ENCODE data around the gene HLA-A. TPM values are rescaled to one million over a fixed set of nuclear protein-coding genes. Genes with fewer than 3 reads are reported as not detected.

Gene HLA-A
- total RNA-seq = 100 to 1,000 TPM; 272 to 536 TPM

GRCh38 chr6:29942275-29943052 is at the start of gene HLA-A:
Gene HLA-A (plus strand): TSS chr6:29942532. CDS start chr6:29942554, 22 bp downstream.
- peak within 1 kb of the TSS; percentile 86 to 90 for H3K27ac ChIP-seq
- H3K4me1 ChIP-seq = peaks cover 0 to 4% of the 10 kb centered on the region in 2 donors
- TF ChIP-seq CTCF (IDR thresholded peaks at IDR 0.05) = no peak
- peak; percentile 97 for DNase-seq (ENCODE audit: low spot score)
- H3K36me3 ChIP-seq = peaks cover 5% of the 10 kb centered on the region
- no peaks in the 10 kb centered on the region for H3K27me3 ChIP-seq
- peak within 1 kb of the TSS; percentile 55 to 79 for H3K4me3 ChIP-seq
- no peaks in the 10 kb centered on the region for H3K9me3 ChIP-seq

- no peaks in the 10 kb centered on the region for H3K9me3 ChIP-seq
- DNase-seq (ENCODE audit: low spot score) = no peak
- no peak overlapping the region for H3K4me3 ChIP-seq
- H3K4me1 ChIP-seq = no peaks in the 10 kb centered on the region
- H3K36me3 ChIP-seq = no peaks in the 10 kb centered on the region
- H3K27me3 ChIP-seq = no peaks in the 10 kb centered on the region
- H3K27ac ChIP-seq = no peak overlapping the region
- TF ChIP-seq CTCF (IDR thresholded peaks at IDR 0.05) = no peak
Observed at GRCh38 chr6:29892696-29893095, 49.6 kb upstream of the HLA-A start.

GRCh38 chr6:29899281-29899680 is 43.1 kb upstream of the HLA-A start:
- H3K4me3 ChIP-seq = no peak overlapping the region
- no peak for TF ChIP-seq CTCF (IDR thresholded peaks at IDR 0.05)

DNA sequence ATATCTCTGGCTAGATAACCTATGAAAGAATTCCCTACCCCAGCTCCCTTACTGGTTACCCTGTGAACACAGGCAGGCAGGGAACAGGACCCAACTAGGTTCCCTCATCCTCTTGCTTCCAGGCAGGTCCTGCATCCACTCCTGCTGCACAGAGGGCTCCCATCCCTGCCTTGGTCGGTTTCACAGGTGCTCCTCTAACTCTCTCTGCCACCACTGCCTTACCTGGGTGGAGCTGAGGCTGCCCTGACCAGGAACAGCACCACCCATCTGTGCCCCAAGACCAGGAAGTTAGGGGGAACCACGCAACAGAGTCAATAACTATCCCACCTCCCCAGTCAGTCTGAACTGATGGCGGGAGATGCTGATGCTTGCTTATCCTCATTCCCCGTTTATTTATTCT is 37.0 kb upstream of the HLA-A start:
- Histone ChIP-seq H3K9me3 (no peaks in the 10 kb centered on the region), H3K4me1 (no peaks in the 10 kb centered on the region), H3K36me3 (no peaks in the 10 kb centered on the region), H3K27ac (no peak overlapping the region), H3K4me3 (no peak overlapping the region), H3K27me3 (no peaks in the 10 kb centered on the region)
- TF ChIP-seq CTCF (IDR thresholded peaks at IDR 0.05) = no peak
- no peak for DNase-seq (ENCODE audit: low spot score)

More at GRCh38 chr6:29899281-29899680, 43.1 kb upstream of the HLA-A start:
- no peaks in the 10 kb centered on the region for H3K27me3 ChIP-seq
- no peak for DNase-seq (ENCODE audit: low spot score)
- no peaks in the 10 kb centered on the region for H3K9me3 ChIP-seq
- no peaks in the 10 kb centered on the region for H3K4me1 ChIP-seq
- H3K27ac ChIP-seq = no peak overlapping the region
- no peaks in the 10 kb centered on the region for H3K36me3 ChIP-seq

DNA sequence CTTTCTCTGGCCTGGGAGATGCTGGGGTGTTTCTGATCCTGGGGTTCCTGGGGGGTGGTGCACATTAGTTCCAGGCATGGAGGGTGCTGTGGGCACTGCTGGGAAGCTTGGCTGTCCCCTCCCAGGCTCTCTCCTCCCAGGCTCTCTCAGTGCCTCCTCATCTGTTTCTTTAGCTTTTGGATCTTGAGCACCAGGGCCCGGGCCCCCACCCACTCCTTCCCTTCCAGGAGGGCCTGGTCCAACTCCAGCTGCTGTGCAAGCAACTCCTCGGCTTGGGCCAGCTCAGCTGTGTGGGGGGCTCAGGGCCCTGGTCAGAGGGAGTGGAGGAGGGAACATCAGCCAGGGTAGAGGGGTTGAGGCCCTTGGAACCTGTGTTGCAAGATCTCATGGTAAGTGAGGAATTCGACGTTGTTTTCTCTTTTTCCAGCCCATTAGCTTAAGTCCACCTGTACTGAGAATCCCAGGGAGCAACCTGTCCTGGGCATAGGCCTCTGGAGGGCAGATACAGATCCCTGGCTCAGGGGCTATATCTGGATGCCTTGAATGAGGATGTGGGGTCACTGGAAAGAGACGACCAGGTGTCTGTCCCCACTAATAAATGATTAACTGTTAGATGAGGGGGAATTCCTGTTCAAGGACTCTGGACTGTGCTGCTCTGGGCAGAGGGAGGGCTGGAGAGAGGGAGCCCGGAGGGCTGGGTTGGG is 34.5 kb upstream of the HLA-A start:
- H3K4me1 ChIP-seq = no peaks in the 10 kb centered on the region
- TF ChIP-seq CTCF (IDR thresholded peaks at IDR 0.05) = no peak
- no peaks in the 10 kb centered on the region for H3K36me3 ChIP-seq
- no peaks in the 10 kb centered on the region for H3K9me3 ChIP-seq
- no peaks in the 10 kb centered on the region for H3K27me3 ChIP-seq
- no peak overlapping the region for H3K27ac ChIP-seq
- H3K4me3 ChIP-seq = no peak overlapping the region
- DNase-seq (ENCODE audit: low spot score) = no peak
